HFFc6 (cell line): ENCODE data around the gene KLHDC2. TPM values are rescaled to one million over a fixed set of nuclear protein-coding genes. Genes with fewer than 3 reads are reported as not detected.

ENCODE experiments used
- DNase-seq: peaks from one replicate; pipeline ENCODE4 v3.0.0-alpha.2; 2018
- H3K27ac Mint-ChIP-seq: 2 replicates; pipeline ENCODE4 v1.8.0; 2020; ENCODE audit warnings: mild to moderate bottlenecking, mixed read lengths
- H3K27me3 Mint-ChIP-seq: 2 replicates; pipeline ENCODE4 v1.8.0; 2021; ENCODE audit warnings: mild to moderate bottlenecking, moderate library complexity, mixed read lengths; ENCODE audit not compliant: insufficient read depth
- H3K36me3 Mint-ChIP-seq: 2 replicates; pipeline ENCODE4 v1.8.0; 2021; ENCODE audit warnings: low read depth, mixed read lengths
- H3K4me1 Mint-ChIP-seq: 2 replicates; pipeline ENCODE4 v1.8.0; 2020; ENCODE audit warnings: low read depth, mixed read lengths
- H3K4me3 Mint-ChIP-seq: 2 replicates; pipeline ENCODE4 v1.8.0; 2020; ENCODE audit warnings: mild to moderate bottlenecking, moderate library complexity, mixed read lengths
- H3K9me3 Mint-ChIP-seq: 2 replicates; pipeline ENCODE4 v1.8.0; 2020; ENCODE audit warnings: mild to moderate bottlenecking, mixed read lengths
- total RNA-seq, 6 experiments: library from RNA; stranded (reverse); fragmentation: NEBNext Ultra II Directional; extraction: Animal tissue kit (Norgen Biotek cat#: 25700); gene quantifications; 2 replicates in 1 of 6; 3 replicates in 5 of 6; pipeline ENCODE4 v1.2.3, GENCODE V29; 2021
- TF ChIP-seq, protein P1 (sequence below): fragments of 200-600 bp; sonication (generic); IDR thresholded peaks from 2 replicates; pipeline ENCODE4 v1.5.0; 2021; ENCODE audit warnings: antibody characterized with exemption, mild to moderate bottlenecking

The KLHDC2 gene
- total RNA-seq, 6 experiments from 2014 or later = 29.8 to 35.5 (median 33.8) TPM

DNA sequence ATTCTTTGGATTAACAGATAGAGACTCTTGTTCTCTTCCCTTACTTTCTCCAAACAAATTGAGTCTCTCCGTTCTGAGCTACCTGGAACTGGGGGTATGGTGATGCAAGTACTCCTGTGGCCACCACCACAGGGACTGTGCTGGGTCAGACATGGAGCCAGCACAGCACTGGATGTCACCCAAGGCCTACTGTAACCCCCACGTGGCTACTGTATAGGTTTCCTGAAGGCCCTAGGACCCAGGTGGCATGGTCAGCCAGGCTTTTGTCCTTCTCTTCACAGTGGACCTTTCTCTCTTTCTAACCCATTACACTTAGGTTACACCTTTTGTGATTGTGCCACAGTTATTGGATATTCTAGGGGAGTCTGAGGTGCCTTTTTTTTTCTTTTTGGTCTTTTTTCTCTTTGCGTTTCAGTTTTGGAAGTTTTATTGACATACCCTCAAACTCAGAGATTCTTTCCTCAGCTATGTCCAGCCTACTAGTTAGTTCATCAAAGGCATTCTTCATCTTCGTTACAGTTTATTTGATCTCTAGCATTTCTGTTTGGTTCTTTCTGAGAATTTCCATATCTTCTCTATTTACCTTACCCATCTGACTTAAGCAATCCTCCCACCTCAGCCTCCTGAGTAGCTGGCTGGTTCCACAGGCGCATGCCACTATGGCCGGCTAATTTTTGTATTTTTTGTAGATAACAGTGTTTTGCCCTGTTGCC lies 6.0 kb upstream of the KLHDC2 start:
- Mint-ChIP-seq H3K4me1 (peaks cover 18% of the 10 kb centered on the region), H3K9me3 (no peaks in the 10 kb centered on the region), H3K36me3 (no peaks in the 10 kb centered on the region), H3K4me3 (no peak overlapping the region), H3K27ac (peak overlapping the region; percentile 50; the same call in 1 of the 2 replicates), H3K27me3 (peaks cover 2% of the 10 kb centered on the region)
- TF ChIP-seq, protein P1, sequence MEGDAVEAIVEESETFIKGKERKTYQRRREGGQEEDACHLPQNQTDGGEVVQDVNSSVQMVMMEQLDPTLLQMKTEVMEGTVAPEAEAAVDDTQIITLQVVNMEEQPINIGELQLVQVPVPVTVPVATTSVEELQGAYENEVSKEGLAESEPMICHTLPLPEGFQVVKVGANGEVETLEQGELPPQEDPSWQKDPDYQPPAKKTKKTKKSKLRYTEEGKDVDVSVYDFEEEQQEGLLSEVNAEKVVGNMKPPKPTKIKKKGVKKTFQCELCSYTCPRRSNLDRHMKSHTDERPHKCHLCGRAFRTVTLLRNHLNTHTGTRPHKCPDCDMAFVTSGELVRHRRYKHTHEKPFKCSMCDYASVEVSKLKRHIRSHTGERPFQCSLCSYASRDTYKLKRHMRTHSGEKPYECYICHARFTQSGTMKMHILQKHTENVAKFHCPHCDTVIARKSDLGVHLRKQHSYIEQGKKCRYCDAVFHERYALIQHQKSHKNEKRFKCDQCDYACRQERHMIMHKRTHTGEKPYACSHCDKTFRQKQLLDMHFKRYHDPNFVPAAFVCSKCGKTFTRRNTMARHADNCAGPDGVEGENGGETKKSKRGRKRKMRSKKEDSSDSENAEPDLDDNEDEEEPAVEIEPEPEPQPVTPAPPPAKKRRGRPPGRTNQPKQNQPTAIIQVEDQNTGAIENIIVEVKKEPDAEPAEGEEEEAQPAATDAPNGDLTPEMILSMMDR = no peak
- no peak for DNase-seq

DNA sequence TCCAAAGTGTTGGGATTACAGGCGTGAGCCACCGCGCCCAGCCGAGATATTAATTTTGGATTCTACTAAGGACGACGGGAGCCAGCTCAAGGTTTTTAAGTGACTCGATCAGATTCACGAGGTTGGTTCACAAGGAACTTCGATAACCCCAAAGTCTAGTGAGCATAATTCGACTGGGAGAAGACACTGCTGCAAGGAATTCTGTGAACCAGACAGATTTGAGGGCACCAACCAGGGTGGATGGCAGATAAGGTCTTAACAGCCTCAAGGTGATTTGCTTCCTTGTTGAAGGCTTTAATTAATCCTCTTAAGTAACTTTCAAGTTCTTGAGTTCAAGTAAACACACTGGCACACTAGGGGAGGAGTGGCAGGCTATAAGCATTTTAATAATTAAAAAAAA lies 1.1 kb upstream of the KLHDC2 start:
- Mint-ChIP-seq H3K36me3 (no peaks in the 10 kb centered on the region; the same call in 1 of the 2 replicates), H3K4me3 (peak overlapping the region; percentile 92), H3K9me3 (no peaks in the 10 kb centered on the region), H3K4me1 (peaks cover 52% of the 10 kb centered on the region), H3K27me3 (peaks cover 10% of the 10 kb centered on the region), H3K27ac (peak overlapping the region; percentile 97)
- DNase-seq = no peak
- TF ChIP-seq, protein P1 = no peak; the same call in 1 of the 2 replicates

DNA sequence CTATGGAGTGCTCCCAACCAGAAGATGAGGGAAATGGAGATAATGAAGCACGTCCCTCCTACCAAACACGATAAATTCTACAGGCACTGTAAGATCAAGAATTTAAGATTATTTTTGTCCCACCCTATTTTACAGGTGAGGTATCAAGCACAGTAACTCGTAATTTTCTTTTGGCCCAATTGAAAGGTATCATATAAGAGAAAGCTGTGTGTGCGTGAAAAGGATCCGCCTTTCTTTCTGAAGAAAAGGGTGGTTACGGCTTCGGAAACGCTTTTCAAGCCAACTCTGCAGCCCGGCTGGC lies 733 bp upstream of the KLHDC2 start:
- Mint-ChIP-seq H3K36me3 (no peaks in the 10 kb centered on the region; the same call in 1 of the 2 replicates), H3K27me3 (peaks cover 10% of the 10 kb centered on the region), H3K9me3 (no peaks in the 10 kb centered on the region), H3K4me3 (peak overlapping the region; percentile 92), H3K27ac (peak overlapping the region; percentile 97), H3K4me1 (peaks cover 50% of the 10 kb centered on the region)
- no peak for DNase-seq
- TF ChIP-seq, protein P1 = no peak

DNA sequence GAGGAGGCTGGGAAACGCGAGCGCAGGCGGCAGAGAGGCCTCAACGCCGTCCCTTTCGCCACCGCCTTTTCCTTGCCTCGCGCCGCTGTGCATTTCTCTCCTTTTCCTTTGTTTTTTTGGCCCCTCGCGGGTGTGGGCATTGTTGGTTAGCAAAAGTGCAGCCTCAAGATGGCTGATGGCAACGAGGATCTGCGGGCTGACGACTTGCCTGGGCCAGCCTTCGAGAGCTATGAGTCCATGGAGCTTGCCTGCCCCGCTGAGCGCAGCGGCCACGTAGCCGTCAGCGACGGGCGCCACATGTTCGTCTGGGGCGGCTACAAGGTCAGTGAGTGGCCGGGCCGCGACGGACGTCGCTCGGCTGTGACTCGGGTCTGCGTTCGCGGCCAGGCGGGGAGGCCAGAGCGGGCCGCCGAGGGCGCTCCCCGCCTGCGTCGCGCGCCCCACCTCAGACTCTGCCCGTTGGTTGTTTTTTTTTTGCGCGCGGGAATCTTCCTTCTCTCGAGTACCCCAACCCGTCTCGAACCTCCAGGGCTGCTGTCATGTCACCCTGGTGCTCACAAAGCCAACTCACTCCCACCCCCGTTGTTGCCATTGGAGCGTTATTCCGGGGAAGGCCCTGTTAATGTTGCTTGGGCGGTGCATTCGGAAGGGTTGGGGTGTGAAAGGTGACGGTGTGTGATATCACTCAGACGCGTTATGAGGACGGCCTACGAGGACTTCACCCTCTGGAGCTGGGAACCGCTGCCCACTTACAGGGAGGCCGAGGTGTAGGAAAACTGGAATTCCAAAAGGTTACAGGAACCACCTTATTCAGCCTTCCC lies 558 bp downstream of the KLHDC2 start:
- peak overlapping the region; percentile 99 for H3K27ac Mint-ChIP-seq
- peak overlapping the region; percentile 99 for H3K4me3 Mint-ChIP-seq
- no peaks in the 10 kb centered on the region; the same call in 1 of the 2 replicates for H3K36me3 Mint-ChIP-seq
- DNase-seq = peak; percentile 53
- TF ChIP-seq, protein P1 = no peak
- H3K27me3 Mint-ChIP-seq = peaks cover 8% of the 10 kb centered on the region; the same call in 1 of the 2 replicates
- H3K9me3 Mint-ChIP-seq = no peaks in the 10 kb centered on the region
- peaks cover 39% of the 10 kb centered on the region for H3K4me1 Mint-ChIP-seq

DNA sequence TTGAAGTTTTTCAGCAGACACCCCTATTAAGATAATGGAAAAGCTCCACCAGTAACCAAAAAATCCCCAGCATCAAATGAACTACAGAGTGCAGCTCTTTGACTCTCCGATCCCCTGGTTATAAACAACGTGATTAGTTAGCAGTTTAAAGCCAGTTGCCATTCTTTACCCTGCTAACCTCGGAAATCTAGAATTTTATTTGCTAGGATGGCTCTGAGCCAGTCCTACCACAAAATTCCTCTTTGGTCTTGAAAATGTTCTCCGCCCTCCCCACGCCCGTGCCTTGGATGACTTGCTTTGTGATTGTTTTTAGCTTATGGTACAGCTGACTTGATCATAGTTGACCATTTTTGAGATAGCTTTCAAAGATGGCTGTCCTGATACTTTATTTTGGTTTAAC lies 1.2 kb downstream of the KLHDC2 start:
- DNase-seq = peak; percentile 67
- peak overlapping the region; percentile 99 for H3K27ac Mint-ChIP-seq
- TF ChIP-seq, protein P1 = no peak
- no peaks in the 10 kb centered on the region; the same call in 1 of the 2 replicates for H3K36me3 Mint-ChIP-seq
- peak overlapping the region; percentile 99 for H3K4me3 Mint-ChIP-seq
- no peaks in the 10 kb centered on the region for H3K9me3 Mint-ChIP-seq
- H3K27me3 Mint-ChIP-seq = peaks cover 8% of the 10 kb centered on the region; the same call in 1 of the 2 replicates
- H3K4me1 Mint-ChIP-seq = peaks cover 39% of the 10 kb centered on the region
